Renal cortical epithelial cell (primary cell): ENCODE data around the gene ZBTB39. TPM values are rescaled to one million over a fixed set of nuclear protein-coding genes. Genes with fewer than 3 reads are reported as not detected.
"Not testable (repeated sequence)": the region's sequence is repeated elsewhere in the genome, so short reads cannot be mapped to it uniquely, and the experiment has no call there.

Source experiments
- DNase-seq: peaks from one replicate; pipeline ENCODE4 v3.0.0-alpha.2; 2011; ENCODE audit warnings: low read depth
- total RNA-seq: library from RNA; depleted of rRNA; stranded (reverse); fragments of >200 nt; gene quantifications from 2 replicates; pipeline ENCODE4 v1.2.3, GENCODE V29; 2014

The ZBTB39 gene, protein sequence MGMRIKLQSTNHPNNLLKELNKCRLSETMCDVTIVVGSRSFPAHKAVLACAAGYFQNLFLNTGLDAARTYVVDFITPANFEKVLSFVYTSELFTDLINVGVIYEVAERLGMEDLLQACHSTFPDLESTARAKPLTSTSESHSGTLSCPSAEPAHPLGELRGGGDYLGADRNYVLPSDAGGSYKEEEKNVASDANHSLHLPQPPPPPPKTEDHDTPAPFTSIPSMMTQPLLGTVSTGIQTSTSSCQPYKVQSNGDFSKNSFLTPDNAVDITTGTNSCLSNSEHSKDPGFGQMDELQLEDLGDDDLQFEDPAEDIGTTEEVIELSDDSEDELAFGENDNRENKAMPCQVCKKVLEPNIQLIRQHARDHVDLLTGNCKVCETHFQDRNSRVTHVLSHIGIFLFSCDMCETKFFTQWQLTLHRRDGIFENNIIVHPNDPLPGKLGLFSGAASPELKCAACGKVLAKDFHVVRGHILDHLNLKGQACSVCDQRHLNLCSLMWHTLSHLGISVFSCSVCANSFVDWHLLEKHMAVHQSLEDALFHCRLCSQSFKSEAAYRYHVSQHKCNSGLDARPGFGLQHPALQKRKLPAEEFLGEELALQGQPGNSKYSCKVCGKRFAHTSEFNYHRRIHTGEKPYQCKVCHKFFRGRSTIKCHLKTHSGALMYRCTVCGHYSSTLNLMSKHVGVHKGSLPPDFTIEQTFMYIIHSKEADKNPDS
- 3.0 and 7.3 TPM in 2 replicates for total RNA-seq

DNA sequence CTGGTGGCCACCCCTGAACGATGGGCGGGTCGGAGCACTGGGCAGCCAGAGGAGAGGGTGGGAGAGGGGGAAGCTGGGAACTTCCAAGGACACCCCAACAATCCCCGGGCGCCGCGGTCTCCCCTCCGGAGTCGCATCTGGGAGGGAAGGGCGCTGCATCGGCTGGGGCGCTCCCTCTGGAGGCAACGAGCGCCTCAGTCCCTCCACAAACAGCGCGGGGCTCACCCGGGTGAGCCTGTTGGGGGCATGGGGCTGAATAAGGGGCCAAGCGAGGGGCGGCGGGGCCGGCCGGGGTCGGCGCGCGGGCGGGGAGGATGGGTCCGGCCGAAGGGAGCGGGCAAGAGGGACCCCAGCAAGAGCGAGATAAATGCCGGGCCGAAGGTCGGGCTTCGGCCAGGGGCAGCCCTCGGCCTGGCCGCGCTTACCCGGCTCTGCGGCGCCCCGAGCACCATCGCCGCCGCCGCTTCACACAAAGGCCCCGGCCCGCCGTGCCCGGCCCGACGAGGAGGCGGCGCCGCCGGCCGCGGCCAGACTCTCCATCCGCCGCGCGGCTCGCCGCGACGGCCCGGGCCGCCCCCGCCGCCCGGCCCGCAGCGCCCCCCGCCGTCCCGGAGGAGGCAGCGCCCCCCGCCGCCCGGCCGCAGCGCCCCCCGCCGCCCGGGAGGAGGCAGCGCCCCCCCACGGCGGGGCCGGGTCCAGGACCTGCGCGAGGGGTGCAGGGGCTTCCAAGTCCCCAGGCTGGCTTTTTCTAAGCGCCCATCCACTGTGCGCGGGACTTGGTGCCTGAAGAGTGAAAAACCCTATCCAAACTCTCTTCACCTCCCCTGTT is at the start of gene ZBTB39:
TSS of gene ZBTB39 (minus strand) at position 567 of the 829 bp plus-strand sequence. CDS start 1,629 bp downstream, outside the sequence.
- DNase-seq, result no peak

DNA sequence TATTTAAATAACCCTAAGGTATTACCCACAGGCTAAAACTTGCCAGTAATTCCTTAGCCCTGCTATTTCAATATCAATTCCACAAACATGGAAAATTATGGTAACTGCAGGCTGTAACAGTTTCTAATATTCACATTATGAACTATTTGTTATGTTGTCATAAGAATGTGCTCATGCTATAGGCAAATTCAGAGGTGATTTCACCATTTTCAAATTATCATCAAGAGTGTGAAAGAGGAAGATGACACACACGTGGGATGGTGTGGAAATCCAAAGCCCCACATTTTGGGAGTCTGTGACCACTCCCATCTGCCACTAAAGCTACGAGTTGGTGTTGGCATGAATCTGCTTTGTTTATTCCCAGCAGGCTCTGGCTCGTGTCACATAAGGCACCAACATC is 49.5 kb upstream of the ZBTB39 start:
- DNase-seq, result no peak

GRCh38 chr12:57053901-57054300 is 47.6 kb upstream of the ZBTB39 start:
- not testable (repeated sequence) for DNase-seq

GRCh38 chr12:57053146-57053545 is 46.8 kb upstream of the ZBTB39 start:
- DNase-seq, result not testable (repeated sequence)

- DNase-seq, result no peak
These were observed 44.7 kb upstream of the ZBTB39 start for GRCh38 chr12:57051011-57051410.

- no peak for DNase-seq
These were observed 43.5 kb upstream of the ZBTB39 start, which contains the start of gene MYO1A for GRCh38 chr12:57049890-57050289. MYO1A (minus strand) TSS chr12:57050129; CDS start chr12:57048323, 1,806 bp downstream.

DNA sequence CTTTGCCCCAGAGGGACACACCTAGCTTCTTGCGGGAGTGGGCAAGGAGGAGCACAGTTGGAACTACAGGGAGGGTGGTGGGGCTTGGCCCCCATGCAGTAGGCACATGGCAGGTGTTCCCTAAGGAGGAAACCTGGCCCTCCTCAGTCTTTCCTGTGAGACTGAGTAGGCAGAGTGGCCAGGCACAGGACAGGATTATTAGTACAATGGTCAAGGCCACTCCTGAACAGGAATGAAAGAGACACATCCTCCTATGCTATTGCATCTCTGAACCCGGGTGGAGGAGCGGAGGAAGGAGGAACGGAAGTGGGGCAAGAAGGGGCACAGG is 42.7 kb upstream of the ZBTB39 start:
- no peak for DNase-seq

- DNase-seq, result no peak
These were observed 42.2 kb upstream of the ZBTB39 start for GRCh38 chr12:57048423-57049118.

GRCh38 chr12:57047981-57048380 is 41.6 kb upstream of the ZBTB39 start:
- DNase-seq, result no peak

GRCh38 chr12:57046947-57047890 is 40.9 kb upstream of the ZBTB39 start:
- DNase-seq, result no peak

DNA sequence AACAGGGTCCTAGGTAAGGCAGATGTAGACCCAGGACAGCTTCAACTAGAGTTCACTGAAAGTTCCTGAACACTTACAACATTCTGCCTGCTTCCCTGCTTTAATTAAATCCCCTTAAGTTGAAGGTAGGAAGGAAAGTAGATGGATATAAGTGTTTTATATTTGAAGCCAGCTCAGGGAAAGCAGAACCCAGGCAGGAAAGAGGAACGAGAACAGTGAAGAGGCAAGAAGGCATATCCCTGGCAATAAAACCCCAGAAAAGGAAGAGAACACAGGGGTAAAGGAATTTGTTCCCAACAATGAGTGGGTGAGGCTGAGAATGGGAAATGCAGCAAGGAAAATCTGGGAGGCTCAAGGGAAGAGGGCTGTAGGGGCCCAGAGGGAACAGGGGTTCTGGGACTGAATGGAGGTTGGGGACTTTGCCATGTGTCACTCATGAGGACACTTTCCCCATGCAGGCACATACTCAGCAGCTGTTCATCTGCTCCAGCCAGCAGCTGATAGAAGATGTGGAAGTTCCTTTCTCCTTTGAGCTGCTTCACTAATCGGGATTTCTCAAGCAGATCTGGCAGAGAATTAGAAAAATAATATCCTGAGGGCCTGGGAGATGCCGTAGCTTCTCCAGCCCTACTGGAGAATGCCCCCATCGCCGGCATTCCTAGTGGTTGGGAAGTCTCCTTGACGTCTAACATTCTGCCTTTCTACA is 39.9 kb upstream of the ZBTB39 start:
- no peak for DNase-seq

GRCh38 chr12:57044889-57045288 is 38.5 kb upstream of the ZBTB39 start:
- DNase-seq, result no peak

GRCh38 chr12:57044468-57044867 is 38.1 kb upstream of the ZBTB39 start:
- no peak for DNase-seq

DNA sequence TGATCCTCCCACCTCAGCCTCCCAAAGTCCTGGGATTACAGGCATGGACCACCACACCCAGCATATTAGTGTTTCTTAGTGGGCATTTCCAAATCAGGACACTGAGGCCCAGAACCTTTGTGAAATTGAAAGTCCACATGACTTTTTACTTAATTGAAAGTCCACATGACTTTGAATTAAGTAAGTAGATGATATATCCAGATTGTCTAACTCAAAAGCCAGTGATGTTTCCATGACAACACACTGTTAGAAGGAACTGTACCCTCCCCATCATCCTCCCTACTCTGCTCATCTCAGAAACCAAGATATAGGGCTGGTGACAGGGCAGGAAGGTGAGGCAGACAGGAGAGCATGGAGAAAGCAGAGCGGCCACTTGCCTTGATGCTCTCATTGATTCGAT is 36.3 kb upstream of the ZBTB39 start:
- DNase-seq, result no peak

- no peak for DNase-seq
These were observed 34.4 kb upstream of the ZBTB39 start for GRCh38 chr12:57040750-57041149.

- DNase-seq, result no peak
These were observed 33.9 kb upstream of the ZBTB39 start for GRCh38 chr12:57040211-57040610.

- DNase-seq, result no peak
These were observed 32.9 kb upstream of the ZBTB39 start for GRCh38 chr12:57039016-57039798.

DNA sequence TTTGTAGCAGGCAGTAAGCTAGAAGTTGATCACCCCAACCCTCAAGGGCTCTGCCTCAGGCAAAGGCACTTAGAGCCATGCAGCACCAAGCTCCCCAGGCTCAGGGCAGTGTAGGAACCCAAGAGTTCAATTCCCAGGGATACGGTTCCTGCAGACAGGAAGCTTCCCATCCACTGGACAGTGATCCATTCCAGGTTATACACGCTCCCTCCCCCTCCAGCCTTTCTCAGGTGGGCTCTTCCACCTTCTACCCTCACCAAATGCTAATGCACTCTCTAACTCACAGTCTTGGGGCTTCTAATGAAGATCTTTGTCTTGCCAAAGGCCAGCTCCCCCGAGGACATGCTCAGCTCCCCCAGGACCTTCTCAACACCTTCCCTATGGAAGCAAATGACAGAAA is 30.9 kb upstream of the ZBTB39 start:
- no peak for DNase-seq

DNA sequence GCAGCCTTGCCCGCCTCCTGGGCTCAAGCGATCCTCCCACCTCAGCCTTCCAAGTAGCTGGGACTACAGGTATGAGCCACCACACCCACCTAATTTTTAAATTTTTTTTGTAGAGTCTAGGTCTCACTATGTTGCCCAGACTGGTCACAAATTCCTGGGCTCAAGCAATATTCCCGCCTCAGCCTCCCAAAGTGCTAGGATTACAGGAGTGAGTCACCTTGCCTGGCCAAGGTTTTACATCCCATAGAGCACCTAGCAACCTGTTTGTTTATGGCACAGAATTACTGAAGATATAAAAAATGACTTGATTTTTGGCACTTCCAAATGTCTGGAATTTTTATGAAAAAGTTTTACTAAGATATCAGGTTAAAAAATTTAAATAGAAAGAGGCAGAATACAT is 27.1 kb upstream of the ZBTB39 start:
- DNase-seq, result no peak
